CD4-positive, alpha-beta T cell treated with Interferon gamma for 1 hour (primary cell): ENCODE measurements around the gene KDM1B.
"Not testable (repeated sequence)": the region's sequence is repeated elsewhere in the genome, so short reads cannot be mapped to it uniquely, and the experiment has no call there.

ENCODE experiments used
- DNase-seq: peaks from one replicate; pipeline ENCODE4 v3.0.0-alpha.2; 2020

Gene KDM1B

GRCh38 chr6:18153311-18153703 lies 1.9 kb upstream of the KDM1B start:
- no peak for DNase-seq

- no peak for DNase-seq
Observed at GRCh38 chr6:18154507-18155149, 594 bp upstream of the KDM1B start, which contains the start of gene TPMT. Gene TPMT (minus strand): TSS chr6:18155077. CDS start chr6:18149127, 5,950 bp downstream.

DNA sequence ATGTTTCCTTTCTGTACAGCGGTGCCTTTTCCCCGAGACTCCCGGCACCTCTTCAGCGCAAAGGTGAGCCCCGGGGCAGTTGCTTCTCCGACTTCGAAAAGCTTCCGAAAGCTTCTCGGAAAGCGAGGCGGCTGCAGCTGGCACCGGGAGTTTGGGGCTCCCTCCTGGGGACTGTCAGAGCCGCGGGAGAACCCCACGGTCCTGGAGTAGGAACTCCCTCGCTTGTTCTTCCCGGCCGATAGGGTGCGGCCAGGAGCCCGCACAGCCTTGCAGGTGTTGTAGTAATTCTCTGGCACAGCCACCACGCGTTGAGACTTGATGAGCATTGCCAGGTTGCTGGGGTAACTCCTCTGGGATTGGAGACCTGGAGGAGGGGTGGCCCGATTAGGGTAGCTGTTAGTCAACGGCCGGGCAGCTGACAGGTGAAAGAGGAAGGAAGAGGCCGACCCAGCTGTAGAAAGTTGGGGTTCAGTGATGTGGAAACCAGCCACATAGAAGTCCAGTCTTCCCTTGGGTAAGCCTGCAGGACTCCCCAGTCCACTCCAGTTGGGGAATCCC lies 721 bp downstream of the KDM1B start:
- DNase-seq, result peak; percentile 61

GRCh38 chr6:18160911-18161310 lies 5.7 kb downstream of the KDM1B start:
- no peak for DNase-seq

- no peak for DNase-seq
Observed at GRCh38 chr6:18161431-18161830, 6.2 kb downstream of the KDM1B start.

DNA sequence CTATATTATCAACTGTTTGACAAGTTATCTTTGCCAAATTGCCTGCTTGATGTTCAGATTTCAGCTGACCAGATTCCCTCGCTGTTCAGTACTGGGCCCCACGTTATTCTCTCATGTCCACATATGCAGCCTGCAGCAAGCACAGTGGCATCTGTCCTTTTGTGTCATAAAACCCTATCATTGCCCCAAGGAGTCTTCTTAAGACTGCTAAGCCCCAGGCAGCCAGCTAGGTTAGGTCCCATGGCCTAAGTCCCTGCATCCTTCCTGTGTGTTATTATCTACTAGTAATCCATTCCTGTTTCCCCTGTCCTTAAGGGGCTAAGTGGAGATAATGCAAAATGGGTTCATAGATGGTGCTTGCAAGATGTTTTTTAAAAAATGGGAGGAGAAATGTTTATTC lies 7.2 kb downstream of the KDM1B start:
- DNase-seq, result no peak

GRCh38 chr6:18165751-18166150 lies 10.5 kb downstream of the KDM1B start:
- no peak for DNase-seq

GRCh38 chr6:18166312-18167036 lies 11.3 kb downstream of the KDM1B start:
- DNase-seq, result no peak

DNA sequence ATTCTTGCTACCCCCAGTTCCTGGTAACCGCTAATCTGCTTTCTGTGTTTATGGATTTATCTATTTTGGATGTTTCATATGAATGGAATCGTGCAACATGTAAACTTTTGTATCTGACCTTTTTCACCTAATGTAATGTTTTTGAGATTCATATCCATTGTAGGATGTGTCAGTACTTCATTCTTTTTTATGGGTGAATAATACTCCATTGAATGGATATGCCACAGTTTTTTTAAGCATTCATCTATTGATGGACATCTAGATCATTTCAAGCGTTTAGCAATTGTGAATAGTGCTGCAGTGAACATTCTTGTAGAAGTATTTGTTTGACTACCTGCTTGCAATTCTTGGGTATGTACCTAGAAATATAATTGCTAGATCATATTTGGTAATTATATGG lies 13.0 kb downstream of the KDM1B start:
- no peak for DNase-seq

DNA sequence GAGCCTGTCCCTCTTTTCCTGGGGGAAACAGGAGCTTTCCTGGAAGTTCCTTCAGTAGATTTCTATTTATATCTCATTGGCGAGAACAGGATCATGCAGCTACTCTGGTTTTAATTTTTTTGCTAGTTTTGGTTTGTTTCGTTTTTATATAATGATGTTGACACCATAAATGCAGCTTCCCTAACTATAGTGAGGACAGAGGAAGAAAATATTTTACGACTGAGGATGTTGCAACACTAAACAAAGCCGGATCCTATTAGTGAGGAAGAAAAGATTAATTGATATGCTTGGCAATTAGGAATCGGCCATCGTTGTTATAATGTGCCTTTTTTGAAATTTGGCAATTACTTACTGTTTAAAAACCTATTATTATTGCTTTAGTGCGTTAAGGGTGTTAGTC lies 16.6 kb downstream of the KDM1B start:
- DNase-seq, result no peak

GRCh38 chr6:18176198-18176597 lies 21.0 kb downstream of the KDM1B start:
- not testable (repeated sequence) for DNase-seq

DNA sequence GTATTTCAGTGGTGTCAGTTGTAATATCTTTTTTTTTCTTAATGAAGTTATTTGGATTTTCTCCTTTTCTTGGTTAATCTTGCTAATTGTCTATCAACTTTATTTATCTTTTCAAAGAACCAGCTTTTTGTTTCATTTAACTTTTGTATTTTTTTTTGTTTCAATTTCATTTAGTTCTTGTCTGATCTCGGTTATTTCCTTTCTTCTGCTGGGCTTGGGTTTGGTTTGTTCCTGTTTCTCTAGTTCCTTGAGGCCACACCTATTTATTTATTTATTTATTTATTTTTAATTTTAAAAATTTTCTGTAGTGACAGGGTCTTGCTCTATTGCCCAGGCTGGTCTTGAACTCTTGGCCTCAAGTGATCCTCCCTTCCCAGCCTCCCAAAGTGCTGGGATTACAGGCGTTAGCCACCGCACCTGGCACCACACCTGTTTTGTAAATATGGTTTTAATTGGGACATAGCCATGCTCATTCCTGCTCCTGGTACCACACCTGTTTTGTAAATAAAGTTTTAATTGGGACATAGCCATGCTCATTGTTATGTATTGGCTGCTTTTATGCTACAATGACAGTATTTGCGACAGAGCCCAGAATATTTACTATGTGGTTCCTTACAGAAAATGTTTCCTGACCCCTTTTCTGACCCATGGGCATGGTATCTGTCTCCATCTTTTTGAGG lies 22.2 kb downstream of the KDM1B start:
- no peak for DNase-seq

- DNase-seq, result no peak
Observed at GRCh38 chr6:18178960-18179615, 23.9 kb downstream of the KDM1B start.

DNA sequence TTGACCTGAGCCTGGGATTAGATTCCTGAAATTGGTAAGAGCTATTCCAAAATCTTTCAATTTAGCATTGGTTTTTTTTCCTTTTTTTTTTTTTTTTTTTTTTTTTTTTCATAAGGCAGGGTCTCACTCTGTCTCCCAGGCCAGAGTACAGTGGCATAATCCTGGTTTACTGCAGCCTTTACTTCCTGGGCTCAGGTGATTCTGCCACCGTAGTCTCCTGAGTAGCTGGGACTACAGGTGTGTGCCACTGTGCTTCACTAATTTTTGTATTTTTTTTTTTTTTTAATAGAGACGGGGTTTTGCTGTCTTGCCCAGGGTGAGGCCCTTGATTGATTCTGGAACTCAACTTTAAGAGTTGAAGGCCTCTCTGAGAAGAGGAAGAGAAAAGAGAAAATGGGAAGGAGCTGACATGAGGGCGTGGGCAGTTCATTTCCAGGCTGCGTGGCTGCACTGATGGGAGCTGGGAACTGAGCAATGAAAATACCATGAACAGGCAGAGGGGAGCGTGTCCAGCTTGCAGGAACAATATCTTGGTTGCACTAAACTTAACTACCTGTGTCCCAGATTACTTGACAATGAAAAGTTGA lies 24.6 kb downstream of the KDM1B start:
- peak; percentile 15 for DNase-seq

GRCh38 chr6:18182568-18182967 lies 27.3 kb downstream of the KDM1B start:
- no peak for DNase-seq

DNA sequence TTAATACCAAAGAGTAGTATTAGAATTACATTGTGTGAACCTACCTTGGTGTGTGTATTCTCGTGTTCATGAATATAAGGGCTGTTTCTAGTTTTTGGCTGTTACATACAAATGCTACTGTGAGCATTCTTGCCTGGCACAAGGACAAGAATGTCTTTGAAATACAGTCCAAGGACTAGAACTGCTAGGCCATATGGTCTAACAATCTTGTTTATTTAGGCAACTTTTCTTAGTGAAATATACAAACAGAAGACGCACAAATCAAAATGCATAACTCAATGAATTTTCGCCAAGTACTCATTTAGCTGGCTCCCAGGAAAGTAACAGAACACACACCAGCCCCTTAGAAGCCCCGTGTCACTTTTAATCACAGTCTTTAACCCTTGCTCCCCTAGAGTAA lies 28.5 kb downstream of the KDM1B start:
- no peak for DNase-seq

DNA sequence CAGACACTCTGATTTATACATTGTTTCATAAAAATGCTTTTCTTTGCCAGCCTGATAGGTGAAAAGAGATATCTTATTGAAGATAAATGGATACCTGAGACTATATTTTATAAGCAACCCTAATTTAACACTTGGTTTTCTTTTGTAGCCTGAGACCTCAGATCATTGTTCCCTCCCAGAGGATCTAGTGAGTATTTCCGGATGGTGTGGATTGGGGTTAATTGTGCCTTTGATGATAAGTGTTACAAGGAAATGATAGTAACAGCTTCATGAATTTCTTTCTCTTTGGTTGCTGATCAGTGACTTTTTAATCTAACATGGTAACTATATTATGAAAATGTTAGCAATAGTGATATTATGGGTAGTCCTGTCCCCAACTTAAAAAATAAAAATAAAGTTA lies 30.4 kb downstream of the KDM1B start:
- no peak for DNase-seq

- no peak for DNase-seq
Observed at GRCh38 chr6:18186033-18186432, 30.8 kb downstream of the KDM1B start.

DNA sequence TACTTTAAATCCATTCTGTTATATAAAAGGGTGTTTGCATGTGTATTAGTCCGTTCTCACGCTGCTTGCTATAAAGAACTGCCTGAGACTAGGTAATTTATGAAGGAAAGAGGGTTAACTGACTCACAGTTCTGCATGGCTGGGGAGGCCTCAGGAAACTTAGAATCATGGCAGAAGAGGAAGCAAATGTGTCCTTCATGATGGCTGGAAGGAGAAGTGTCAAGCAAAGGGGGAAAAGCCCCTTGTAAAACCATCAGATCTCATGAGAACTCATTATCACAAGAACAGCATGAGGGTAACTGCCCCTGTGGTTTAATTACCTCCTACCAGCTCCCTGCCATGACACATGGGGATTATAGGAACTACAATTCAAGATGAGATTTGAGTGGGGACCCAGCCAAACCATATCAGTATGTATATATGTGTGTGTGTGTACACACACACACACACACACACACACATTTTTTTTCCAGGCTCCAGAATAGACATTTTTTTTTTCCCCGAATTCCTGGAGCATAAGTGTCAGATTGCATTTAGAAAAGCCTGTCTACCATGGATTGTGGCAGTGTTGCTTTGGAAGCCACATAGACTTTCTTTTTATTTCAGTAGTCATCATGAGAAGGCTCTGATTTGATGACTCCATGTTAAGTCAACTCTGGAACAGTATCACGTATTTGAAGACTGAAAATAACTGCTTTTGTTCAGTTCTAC lies 31.5 kb downstream of the KDM1B start:
- no peak for DNase-seq

- DNase-seq, result no peak
Observed at GRCh38 chr6:18187701-18188100, 32.5 kb downstream of the KDM1B start.

- no peak for DNase-seq
Observed at GRCh38 chr6:18189196-18189595, 34.0 kb downstream of the KDM1B start.

DNA sequence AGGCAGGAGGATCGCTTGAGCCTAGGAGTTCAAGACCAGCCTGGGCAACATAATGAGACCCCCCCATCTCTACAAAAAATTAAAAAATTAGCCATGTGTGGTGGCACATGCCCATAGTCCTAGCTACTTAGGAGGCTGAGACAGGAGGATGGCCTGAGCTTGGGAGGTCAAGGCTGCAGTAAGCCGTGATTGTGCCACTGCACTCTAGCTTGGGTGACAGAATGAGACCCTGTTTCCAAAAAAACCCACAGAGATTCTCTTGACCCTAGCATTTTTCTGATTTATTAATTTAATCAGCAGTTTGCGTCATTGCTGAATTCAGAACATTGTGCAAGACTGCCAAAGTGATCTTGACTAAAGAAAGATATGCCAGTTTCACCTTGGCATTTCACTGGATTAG lies 36.8 kb downstream of the KDM1B start:
- DNase-seq, result no peak
